GM21786 (cell line): ENCODE data around the gene MRPS18A.

Experiments used
- ATAC-seq: cut with Tn5 transposase; IDR thresholded peaks from one replicate; pipeline ENCODE4 v1.9.1; 2021; ENCODE audit not compliant: unreplicated experiment

MRPS18A gene

DNA sequence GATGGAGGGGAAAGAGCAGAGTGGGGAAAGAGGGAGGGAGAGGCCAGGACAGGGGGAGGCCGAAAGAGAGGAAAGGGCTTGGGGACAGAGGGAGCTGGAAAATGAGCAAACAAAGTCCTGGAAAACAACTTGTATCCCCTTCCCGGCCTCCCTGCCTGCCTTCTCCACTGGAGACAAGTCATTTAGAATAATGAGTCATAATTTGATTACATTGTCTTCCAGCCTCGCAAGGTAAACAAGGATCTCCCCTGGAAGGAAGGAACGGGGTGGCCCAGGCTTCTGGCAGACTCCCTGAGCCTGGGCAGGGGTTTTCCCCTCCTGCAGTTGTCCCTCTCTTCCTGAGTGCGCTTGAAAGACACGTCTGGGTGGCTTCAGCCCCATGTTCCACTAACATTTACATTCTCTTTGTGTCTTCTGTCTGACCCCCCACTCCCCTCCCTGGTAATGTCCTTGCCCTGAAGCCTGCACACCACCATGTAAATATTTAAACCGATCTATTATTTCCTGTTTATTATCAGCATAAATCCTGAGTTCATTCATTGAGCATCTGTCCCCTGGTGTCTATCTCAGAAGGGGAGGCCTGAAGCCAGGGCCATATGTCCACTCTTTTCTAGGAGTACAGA lies 12.1 kb upstream of the MRPS18A start:
- ATAC-seq, result no peak

DNA sequence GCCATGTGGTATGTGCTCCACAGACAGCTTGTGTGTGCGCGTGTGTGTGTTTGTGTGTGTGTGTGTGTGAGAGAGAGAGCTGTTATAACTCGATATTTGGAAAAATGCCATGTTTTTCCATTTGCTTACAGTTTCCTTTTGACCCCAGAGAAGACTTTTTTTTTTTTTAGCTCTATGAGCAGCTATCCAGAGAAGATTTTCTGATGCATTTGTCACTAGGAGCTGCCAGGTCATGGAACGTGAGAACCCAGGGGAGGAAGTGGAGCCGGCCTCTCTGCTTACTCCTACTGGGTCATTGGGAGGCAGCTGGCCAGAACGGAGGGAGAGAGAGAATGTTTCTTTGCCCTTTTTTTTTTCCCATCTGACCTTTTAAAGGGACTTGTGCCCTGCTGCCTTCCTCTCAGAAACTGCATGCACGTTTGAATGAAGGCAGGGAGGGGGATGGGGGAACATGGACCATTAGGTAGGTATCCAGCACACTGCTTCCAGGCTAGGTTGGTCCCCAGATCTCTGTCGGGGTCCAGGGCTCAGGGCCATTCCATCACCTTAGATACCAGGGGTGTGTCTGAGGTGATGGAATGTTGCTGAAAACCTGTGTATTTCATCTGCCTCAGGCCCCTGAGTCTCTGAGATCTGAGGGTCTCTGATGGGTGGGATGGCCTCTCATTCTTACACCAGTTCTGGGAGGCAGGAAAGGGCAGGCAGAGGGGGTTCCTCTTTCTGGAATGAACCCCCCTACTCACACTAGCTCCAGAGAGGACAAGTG lies 11.2 kb upstream of the MRPS18A start:
- no peak for ATAC-seq

DNA sequence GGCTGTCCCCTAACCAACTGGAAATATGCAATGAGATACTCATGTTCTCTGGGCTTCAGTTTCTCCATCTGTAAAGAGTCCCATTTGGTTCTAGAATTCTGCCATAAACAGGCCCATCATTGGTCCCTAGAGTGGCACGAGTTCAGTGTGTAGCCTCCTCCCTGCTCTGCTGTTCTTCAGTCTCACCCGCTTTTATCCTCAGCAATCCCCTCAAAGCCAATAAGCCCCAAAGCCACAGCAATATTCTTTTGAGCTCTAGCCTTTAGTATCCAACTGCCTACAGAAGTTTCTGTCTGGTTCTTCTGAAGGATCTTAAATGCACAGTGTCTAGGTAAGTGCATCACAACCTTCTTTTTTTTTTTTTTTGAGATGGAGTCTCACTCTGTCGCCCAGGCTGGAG lies 9.8 kb upstream of the MRPS18A start:
- ATAC-seq, result no peak

DNA sequence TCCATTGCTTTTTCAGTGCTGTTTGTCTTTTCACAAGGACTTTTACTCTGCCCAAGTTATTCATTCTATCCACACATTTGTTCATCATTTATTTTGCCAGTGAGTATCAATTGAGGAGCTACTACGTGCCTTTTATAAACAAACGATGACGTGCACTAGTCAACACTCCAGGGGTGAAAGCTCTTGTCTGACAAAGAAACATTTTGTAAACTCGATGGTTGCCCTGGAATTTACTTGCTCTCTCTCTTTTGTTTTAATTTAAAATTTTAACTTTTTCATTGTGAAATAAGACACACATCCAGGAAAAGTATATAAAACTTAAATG lies 8.3 kb upstream of the MRPS18A start:
- ATAC-seq, result no peak

DNA sequence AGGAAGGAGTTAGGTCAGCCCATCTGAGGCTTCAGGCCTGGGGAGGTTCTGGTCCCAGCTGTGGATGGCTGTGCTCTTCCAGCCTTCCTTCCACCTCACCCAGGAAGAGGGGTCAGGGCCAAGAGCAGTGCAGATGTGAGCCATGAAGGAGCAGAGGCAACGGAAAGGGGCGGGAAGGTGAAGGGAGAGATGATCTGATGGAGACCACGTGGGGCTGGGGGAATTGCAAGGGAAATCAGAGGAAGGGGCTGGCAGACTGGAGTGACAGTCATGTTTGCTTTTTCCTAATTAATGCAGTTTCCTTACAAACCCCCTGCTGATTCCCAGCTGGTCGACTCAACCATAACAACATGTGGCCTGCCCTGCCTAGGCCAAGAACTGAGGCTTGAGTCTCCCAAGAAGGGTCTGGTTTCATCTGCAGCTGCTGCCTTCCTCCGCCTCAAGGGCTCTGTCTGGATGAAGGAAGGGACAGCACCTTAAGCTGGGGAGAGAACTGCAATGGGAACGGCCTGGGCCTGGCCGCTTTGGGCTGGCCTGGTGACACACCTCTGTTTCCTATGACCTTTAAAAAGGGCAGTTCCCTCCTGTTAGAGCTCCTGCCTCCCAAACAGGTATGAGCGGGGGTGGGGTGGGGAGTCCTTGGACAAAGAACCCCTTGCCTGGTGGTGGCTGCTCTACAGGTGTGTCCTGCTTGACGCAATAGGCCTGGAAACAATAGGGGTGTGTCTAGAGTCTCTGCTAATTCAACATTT lies 7.8 kb upstream of the MRPS18A start:
- no peak for ATAC-seq

DNA sequence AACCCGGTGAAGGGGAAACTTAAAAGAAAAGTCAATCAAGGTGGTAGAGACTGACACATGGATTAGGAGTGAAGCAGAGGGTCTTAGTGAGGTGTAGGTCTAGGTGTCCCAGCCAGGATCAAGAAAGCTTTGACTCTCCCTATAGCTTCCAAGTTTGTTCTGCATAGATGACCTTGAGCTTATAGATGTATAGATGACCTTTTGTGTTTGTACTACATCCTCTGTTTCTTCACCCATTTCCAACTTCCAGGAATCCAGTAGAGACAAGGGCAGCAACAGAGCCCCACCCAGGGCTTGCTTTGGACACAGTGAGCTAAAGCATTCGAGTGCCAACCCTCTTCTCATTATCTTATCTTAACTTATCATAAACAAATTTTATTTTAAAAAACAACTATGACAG lies 1.8 kb upstream of the MRPS18A start:
- no peak for ATAC-seq

DNA sequence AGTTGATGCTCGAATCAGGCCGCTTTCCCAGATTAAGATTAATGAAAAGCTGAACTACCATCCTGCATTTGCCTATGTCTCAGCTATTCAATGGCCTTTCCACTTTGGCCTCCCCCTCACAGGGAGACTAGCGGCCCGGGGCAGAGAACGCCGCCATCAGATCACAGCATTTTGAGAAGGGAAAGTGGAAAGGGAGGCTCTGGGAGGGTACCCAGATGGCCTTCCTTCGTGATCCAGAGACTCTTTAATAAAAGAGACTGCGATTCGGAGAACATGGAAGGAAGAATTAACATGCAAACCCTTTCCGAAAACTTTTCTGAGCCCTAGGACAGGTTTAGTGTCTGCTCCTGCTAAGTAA lies 533 bp downstream of the MRPS18A start:
- ATAC-seq, result no peak

DNA sequence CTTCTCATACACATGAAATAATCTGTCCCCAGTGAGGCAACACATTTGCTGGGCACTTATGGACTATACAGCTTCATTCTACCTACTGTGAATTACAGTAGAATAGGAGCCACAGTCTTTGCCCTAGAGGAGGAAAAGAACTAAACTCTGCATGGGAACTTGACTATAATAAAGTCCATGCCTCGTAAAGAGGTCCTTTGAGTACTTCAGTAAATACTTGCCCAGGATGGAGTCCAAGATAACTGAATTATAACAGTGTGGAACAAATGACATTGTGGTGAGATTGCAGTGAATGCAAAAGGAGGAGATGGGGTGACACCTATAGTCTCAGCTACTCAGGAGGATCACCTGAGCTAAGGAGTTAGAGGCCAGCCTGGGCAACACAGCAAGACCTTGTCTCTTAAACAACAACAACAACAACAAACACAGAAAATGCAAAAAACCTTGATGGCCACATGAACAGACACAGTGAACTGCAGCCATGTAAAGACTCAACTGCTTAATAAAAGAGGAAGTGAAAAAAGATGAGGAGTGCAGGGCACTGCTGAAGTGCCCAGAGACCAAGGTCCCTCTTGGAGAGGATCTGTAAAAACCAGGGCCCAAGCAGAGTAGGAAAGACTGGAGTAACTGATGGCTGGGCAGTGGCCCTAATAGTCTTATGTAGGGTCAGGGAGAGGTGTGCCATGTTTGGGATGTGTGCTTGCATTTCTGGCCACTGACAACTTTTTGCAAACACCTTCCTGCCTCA lies 3.7 kb downstream of the MRPS18A start:
- peak; percentile 66 for ATAC-seq

DNA sequence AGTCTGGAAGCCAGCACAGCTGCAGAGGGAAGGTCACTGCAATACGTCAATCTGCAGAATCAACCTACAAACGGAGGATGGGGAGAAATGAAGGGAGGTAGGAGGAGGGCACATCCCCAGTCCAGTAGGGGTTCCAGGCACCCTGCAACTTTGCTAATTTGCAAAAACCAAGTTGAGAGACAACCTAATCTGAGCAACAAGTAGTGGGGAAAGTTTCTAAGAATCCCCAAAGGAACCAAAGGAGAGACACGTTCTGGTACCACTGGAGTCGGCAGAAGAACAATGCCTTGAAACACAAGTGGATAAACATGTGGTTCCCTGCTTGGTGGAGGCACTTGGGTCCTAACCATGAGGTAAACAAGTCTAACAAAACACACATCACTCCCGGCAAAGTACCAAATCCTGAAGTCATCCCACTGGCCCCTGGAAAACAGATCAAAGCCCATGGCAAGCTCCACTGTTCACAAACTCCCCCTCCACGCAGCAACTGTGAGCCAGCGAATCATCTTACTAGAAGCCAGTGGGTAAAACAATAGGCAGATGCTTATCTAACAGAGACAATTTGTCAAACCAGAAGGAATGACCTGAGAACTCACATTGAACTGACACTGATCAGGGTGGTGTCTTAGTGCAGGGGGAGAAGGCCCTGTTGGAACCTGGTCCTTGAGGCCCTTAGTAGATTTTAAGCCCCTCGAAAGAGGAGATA lies 4.7 kb downstream of the MRPS18A start:
- ATAC-seq, result no peak

DNA sequence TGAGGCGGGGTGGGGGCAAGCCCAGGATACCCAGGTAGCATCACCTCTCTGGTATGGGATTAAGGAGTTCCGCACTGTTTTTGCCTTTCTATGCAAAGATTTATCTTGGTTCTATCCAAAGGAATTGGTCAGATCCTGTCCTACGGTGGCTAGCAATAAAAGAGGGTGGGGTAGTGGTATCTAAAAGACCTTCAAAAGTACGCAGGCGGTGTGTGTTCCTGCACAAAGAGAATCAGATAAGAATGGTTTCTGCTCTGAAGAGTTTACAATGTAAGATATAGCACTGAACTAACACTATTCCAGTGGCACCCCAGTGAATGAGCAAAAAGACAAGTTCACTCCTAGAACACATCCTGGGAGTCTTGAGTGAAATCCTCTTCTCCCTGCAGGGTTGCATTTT lies 6.3 kb downstream of the MRPS18A start:
- no peak for ATAC-seq

DNA sequence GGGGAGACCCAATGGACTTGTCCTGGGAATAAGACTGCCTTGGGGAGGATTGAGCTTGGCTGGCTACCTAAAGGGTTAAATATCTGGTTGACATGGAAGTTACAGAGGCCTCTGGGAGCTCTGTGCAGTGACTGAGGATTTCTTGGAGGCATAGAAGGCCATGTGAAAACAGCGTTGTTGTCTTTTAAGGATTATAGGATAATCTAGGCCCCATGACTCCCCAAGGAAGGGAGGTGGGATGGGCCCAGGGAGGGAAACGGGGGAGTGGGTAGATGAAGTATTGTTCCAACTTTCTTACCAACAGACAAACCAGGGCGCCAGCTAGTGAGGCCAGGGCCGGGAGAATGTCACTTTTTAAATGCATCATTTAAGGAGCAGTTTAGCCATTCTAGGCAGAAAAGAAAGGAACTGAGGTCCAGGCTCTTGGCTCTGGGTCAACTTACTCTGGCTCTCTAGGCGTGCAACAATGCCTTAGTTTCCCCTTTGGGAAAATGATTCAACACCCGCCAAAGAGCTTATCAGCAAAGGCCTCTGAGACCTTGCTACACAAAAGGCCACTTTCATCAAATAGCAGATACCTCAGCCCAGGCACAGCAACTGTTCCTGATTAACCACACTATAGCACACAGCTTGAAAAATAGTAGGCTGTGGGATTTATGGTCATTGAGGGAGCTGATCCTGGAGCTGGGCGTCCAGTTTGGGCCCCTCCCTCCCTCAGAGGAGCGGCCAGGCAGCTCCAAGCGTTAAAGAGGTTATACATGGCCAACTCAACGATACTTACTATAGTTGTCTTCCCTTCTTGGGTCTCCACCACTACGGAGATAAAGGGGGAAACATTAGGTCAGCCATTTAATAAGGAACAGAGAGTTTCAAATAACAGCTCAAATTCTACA lies 7.0 kb downstream of the MRPS18A start:
- no peak for ATAC-seq

DNA sequence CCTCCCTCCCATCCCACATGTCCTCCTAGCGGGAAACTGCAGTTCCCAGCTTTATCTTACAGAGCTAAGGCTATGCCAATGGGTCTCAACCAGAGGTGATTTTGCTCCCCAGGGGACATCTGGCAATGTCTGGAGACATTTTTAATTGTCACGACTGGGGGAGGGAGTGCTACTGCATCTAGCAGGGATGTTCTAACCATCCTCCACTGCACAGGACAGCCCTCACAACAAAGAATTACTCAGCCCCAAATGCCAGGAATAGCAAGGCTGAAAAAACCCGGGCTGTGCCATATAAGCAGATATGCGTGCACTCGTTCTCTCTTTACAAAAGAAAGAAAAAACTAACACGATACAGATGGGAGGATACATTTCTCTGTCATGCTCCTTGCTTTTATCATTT lies 8.5 kb downstream of the MRPS18A start:
- no peak for ATAC-seq

DNA sequence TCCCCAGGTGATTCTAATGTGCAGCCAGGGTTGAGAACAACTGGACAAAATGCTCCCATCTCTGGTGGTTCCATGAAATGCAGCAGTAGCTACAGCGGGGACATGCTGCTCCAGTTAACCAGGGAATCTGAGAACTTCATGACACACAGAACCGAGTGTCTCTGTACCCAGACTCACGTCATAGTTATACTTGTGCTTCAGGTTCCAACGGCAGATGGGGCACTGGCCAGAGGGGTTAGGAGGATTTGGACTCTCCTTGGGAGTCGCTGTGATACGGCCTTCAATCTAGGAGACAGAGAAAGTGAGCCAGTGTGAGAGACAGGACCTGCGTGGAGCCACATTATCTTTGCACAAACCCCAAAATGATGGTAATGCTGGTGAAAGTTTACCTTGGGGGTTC lies 9.2 kb downstream of the MRPS18A start:
- no peak for ATAC-seq

DNA sequence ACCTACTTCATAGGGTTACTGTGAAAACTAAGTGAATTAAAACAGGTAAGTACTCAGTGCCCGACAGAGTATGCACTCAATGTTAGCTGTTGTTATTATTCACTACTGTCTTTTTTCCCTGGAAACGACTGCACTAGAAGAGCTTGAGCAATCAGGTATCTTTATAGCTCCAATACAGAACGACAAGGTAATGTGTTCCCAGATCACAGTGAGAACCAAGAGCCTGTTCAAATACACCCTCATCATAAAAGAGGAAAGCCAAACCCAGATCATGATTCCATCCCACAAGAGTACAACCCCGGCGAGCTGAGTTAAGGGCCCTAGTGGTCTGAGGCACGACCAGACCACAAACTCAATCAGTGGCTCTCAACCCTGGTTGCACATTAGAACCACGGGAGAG lies 9.8 kb downstream of the MRPS18A start:
- ATAC-seq, result no peak

DNA sequence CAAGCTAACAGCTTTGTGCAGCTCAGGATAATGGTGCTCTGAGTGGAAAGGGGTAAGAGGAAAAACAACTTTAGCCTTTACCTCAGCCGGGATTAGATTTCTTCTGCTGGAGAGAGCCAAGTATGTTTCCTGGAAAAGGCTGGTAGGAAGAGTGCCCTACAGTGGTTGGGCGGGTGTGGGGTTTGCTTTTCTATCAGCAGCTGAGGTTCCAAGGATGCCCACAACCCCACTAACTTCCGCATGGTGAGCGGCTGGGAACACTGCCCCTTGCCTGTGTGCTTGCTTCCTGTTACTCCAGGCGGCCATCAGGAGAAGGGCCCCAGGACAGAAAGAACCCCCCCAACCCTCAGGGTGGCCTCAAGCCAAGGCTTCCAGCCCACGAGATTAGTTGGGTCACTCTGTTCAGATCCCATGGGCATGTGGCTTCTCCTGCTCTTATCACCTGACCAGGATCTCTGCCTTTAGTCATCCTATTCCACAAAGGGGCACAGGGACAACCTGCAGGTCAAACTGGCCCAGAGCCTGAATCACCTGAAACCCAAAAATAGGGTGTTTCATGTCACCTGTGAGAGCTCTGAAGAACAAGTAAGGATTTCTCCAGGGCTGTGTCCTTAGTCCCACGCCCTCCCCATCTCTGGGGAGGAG lies 10.5 kb downstream of the MRPS18A start:
- no peak for ATAC-seq

DNA sequence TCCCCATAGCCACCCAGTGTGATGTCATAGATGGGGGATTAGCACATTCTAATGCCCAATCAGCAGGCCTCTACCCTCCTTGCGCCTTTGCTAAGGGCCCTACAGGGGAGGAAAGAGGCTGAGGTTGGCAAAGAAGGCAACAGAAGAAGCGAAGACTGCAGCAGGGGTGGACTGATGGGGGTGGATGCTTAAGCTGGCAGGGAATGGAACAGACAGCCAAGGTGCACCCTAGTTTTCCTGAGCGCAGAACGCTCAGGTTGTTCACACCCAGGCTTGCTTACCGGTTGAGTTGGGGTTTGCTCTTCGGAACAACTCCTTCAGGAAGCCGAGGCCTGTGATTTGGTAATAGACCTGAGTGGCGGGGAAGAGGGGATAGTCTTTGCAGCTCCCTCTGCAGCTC lies 12.7 kb downstream of the MRPS18A start:
- ATAC-seq, result no peak

DNA sequence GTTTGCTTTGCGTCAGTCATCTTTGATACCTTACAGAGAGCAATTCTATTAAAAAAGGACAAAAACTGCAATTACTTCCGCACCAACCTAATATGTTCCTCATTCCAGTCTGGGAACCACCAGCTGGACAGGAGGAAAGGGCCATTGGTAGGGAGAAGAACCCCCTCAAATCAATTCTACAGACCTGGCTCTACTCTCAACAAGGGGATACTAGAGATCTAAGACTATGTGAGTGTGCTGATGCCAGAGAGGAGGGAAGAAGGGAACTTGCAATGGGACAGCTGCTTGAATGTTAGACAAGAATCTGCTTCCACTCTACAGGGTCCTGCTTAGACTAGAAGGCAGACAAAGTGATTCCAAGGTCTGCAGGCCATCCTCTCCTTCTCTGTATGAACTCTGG lies 13.3 kb downstream of the MRPS18A start:
- ATAC-seq, result no peak

DNA sequence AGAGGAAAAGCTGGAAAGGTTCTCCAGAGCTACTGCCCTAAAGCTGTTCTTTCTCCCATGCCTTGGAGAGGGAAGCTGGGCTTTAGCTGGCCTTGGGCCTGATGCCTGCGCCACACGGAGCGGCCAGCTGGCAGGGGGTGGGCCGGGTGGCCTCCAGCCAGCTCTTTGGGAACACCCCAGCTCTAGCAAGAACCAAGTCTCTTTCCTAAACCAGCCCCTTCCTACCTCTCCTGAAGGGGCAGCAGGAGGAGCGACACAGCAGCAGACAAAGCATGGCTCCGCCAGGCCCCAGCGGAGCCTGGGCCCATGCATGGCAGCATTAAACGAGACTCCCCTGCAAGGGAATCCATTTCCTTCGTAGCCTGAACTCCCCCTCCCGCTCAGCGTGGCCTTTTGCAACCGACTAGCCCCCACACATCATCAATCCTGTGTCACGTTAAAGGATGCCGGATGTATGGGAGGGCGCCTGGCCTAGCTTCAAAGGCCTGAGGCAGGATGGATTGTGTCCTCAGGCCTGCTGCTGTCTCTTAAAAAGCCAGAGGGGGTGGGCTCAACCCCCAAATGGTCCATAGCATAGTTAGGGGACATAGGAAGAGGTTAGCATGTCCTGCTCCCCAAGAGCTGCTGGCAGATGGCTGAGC lies 14.0 kb downstream of the MRPS18A start:
- ATAC-seq, result no peak
